GOT3 (cell line): ENCODE measurements around the gene MOB1A.
"Not testable (repeated sequence)": the region's sequence is repeated elsewhere in the genome, so short reads cannot be mapped to it uniquely, and the experiment has no call there.

Experiments
- DNase-seq: peaks from one replicate; lab custom pipeline; 2025; ENCODE audit warnings: mixed read lengths; lab: John Stamatoyannopoulos, UW

The MOB1A gene

DNA sequence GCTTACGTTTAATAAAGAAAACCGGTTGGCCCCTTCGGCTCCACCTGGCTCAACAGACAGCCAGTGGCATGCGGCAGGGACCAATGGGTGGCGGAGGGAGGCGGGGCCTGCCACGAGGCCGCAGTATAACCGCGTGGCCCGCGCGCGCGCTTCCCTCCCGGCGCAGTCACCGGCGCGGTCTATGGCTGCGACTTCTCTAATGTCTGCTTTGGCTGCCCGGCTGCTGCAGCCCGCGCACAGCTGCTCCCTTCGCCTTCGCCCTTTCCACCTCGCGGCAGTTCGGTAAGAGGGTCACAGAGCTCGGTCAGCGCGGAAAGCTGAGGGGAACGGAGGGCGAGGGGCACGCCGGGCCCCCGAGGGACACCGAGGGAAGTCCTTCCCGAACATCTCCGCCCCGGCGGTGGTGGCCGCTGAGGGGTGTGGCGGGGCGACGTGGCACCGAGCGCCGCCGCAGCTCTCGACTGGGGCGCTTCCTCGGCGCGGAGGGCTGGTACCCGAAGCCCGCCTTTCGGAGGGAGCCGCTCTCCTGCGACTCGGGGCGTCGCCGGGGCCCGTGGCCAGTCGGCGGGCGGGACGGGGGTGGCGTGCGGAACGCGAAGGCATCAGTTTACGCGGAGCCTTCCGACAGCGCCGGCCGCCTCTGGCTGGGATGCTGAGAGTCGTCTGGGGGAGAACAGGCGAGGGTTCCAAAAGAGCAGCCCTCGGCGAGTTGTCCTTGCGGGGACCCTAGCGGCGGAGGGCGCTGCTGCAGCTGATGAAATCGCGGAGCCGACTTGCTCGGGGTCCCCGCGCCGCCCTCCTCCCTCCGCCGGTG lies 20.0 kb upstream of the MOB1A start, which contains the start of gene MTHFD2:
Gene MTHFD2, plus strand, starts transcription at position 155 of the 814 bp plus-strand sequence. Its CDS starts 27 bp downstream, at position 182.
- peak; percentile 67 for DNase-seq

- DNase-seq, result no peak
Observed at GRCh38 chr2:74198023-74198460, 19.4 kb upstream of the MOB1A start.

- no peak for DNase-seq
Observed at GRCh38 chr2:74197049-74197448, 18.4 kb upstream of the MOB1A start.

GRCh38 chr2:74194799-74195198 lies 16.1 kb upstream of the MOB1A start:
- no peak for DNase-seq

GRCh38 chr2:74191596-74192380 lies 13.1 kb upstream of the MOB1A start:
- DNase-seq, result no peak

DNA sequence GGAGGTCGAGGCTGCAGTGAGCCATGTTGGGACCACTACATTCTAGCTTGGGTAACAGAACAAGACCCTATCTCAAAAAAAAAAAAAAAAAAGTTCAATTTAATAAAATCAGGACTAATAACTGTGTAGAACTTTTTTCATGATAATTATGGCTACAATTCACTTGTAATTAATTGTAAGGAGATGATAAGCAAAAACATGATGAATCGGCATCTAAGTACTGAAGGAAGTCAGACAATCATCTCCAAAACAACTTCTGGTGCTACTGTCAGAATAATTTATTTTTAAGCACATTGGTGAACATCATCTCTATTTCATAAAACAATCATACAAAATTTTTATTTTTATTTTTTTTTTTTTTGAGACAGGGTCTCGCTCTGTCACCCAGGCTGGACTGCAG lies 10.0 kb upstream of the MOB1A start:
- no peak for DNase-seq

DNA sequence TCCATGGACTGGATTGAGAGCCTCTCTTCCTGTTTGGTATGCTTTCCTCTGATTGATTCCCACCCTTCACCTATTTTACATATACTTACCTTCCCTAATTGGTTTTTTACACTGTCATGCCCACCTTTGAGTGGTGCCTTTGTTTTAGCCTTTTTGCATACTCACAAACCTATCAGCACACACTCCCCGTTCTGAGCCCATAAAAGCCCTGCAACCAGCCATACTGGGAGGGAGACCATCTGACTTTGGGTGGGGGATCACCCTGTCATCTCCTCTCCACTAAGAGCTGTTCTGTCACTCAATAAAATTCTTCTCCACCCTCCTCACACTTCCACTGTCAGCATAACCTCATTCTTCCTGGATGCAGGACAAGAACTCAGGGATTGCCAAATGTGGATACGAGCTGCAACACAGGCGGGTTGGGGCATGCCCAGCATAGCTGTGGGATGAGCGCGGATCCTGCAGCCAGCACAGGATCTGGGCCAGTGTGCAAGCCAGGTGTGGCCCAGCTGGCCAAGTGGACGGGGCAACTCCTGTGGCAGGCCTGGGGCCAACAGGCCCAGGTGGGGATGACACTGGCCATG lies 9.4 kb upstream of the MOB1A start:
- DNase-seq, result no peak

DNA sequence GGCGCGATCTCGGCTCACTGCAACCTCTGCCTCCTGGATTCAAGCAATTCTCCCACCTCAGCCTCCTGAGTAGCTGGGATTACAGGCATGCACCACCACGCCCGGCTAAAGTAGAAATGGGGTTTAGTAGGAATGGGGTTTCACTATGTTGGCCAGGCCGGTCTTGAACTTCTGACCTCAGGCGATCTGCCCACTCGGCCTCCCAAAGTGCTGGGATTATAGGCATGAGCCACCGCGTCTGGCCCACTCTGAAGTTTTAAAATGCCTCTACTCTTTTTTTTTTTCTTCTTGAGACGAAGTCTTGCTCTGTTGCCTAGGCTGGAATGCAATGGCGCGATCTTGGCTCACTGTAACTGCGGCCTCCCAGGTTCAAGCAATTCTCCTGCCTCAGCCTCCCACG lies 8.0 kb upstream of the MOB1A start:
- not testable (repeated sequence) for DNase-seq

DNA sequence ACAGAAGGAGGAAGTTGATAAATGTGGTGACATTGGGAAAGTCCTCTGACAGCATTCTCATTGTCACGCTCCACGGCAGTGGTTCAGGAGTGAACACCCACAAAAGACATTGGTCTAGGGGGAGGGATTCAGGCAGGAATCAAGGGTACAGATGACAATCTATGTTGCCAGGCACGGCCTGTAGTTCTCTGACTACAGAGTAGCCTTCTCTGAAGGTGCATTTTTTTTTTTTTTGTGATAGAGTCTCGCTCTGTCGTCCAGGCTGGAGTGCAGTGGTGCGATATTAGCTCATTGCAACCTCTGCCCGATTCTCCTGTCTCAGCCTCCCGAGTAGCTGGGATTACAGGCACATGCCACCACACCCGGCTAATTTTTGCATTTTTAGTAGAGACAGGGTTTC lies 7.4 kb upstream of the MOB1A start:
- DNase-seq, result no peak

- no peak for DNase-seq
Observed at GRCh38 chr2:74183878-74184277, 5.2 kb upstream of the MOB1A start.

- no peak for DNase-seq
Observed at GRCh38 chr2:74181739-74182138, 3.1 kb upstream of the MOB1A start.

DNA sequence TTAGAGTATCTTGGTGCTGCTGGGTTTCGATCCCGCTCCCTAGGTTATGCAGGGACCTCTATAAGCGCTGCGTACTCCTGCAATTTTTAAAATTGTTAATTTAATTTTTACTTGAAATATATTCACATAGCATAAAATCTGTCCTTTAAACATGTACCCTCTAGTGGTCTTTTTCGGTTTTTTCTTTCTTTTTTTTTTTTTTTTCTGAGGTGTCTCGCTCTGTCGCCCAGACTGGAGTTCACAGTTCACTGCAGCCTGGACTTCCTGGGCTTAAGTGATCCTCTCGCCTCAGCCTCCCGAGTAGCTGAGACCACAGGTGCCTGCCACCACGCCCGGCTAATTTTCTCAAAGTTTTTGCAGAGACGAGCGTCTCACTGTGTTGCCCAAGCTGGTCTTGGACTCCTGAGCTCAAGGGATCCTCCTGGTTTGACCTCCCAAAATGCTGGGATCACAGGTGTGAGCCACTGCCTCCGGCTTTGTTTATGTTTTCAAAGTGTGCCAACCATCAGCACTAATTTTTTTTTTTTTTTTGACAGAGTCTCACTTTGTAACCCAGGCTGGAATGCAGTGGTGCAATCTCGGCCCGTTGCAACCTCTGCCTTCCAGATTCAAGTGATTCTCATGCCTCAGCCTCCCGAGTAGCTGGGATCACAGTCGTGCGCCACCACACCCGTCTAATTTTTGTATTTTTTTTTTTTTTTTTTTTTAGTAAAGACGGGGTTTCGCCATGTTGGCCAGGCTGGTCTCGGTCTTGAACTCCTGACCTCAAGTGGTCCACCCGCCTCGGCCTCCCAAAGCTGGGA lies 585 bp upstream of the MOB1A start:
- no peak for DNase-seq

DNA sequence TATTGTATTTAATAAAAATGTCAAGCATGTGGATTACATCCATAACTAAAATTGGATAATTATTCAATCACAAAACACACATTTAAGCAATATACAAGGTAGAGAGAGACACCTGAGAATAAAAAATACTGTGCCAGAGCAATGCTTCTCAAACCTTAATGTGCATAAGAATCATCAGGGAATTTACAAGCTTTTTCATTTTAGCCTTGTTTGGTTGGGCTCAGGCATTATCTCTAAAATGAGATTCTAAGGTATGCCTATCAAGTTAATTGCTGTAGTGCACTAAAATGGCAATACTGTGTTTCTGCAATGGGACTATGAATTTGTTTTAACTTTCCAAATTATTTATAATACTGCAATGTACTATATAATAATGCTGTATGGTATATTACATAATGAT lies 983 bp downstream of the MOB1A start:
- DNase-seq, result no peak

DNA sequence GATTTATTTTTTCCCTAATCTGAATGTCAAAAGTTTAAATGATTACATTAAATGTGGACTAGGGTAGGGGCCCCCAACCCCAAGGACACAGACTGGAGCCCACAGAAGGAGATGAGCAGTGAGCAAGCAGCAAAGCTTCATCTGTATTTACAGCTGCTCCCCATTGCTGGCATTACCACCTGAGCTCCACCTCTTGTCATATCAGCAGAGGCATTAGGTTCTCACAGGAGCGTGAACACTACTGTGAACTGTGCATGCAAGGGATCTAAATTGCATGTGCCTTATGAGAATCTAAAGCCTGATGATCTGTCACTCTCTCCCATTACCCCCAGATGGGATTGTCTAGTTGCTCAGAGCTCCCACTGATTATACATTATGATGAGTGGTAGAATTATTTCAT lies 3.8 kb downstream of the MOB1A start:
- DNase-seq, result no peak

DNA sequence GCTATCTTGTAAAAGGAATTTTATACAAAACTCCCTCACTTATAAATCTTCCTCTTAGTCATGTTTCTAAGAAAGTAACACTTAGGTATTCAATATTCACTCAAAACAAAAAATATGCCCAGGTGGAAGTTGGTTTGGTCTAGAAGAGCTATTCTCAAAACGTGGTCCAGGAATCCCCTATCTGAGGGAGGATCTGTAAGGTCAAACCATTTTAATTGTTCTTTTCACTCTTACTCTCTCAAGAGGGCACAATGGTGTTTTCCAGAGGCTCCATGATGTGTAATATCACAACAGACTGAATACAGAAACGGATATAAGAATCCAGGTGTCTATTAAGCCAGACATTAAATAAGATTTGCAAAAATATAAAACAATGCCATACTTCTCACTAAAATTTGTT lies 9.9 kb downstream of the MOB1A start:
- no peak for DNase-seq

DNA sequence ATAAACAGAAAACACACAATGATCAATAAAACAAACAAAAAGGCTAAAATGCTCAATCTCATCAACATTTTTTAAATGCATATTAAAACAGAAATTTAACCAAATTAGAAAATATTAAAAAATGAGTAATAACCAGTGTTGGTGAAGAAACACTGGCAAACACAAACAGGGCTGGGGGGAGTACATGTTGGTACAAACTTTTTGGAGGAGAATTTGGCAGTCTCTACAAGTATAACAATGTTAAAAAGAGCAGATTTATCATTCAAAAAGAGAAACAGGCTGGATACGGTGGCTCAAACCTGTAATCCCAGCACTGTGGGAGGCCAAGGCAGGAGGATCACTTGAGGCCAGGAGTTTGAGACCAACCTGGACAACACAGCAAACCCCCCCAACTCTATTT lies 13.9 kb downstream of the MOB1A start:
- no peak for DNase-seq

GRCh38 chr2:74162951-74163350 lies 15.7 kb downstream of the MOB1A start:
- no peak for DNase-seq

DNA sequence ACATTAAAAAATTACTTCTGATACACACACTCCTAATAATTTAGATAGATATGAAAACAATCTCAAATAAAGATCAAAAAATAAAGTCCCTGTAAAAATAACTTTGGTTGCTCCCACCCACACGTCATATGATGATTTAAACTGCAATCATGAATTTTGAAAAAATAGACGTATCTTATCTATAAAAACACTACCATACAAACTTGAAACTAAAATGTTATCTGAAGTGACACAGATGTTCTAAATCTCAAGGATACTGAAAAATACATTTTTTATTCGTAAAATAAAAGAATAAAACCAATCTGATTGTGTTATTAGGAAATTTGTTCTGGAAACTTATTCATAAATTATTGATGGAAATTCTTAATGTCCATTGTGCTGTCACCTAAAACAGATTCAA lies 22.8 kb downstream of the MOB1A start:
- DNase-seq, result no peak

GRCh38 chr2:74152954-74153353 lies 25.7 kb downstream of the MOB1A start:
- no peak for DNase-seq

DNA sequence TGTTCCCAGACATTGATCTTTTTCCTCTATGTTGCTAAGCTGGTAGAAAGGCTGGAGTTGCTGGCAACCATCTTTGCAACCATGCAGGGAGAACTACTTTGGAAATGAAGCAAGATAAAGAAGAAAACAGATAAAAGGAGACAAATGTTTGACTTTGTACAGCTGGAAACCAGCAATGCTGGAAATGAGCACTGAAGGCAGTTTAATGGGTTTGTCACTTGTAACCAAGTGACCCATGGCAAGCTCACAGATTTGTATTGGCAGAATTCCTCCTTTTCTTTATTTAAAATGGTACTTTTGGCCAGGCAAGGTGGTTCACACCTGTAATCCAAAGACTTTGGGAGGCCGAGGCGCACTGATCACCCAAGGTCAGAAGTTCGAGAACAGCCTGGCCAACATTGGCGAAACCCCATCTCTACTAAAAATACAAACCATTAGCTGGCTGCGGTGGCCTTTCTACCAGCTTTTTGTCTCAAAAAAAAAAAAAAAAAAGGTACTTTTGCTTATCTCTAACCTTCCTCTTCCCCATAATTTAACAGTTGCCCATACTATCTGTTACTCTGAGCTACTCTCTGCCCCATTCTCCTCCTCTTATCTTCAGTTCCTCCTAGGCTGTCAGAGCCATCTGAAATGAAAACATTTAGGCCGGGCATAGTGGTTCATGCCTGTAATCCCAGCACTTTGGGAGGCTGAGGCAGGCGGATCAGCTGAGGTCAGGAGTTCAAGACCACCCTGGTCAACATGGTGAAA lies 28.9 kb downstream of the MOB1A start:
- DNase-seq, result no peak

- DNase-seq, result no peak
Observed at GRCh38 chr2:74149247-74149525, 29.5 kb downstream of the MOB1A start.
